HepG2 (cell line): Measurements from ENCODE around the gene MRPL30.

Experiments used
- CEBPG ChIP-seq: IDR thresholded peaks from 2 replicates; pipeline ENCODE4 v1.6.1; 2016
- CHD4 ChIP-seq: fragments of 200-600 bp; sonication (generic); IDR thresholded peaks from 2 replicates; pipeline ENCODE4 v1.7.0; 2017; ENCODE audit warnings: mild to moderate bottlenecking, low read length, borderline replicate concordance
- EZH2 ChIP-seq: conservative IDR thresholded peaks from 2 replicates; pipeline ENCODE4 v1.6.1; 2012; ENCODE audit warnings: mild to moderate bottlenecking, low read depth, low read length, moderate library complexity
- HDAC2 ChIP-seq: sonication (generic); formaldehyde crosslinking; IDR thresholded peaks from 2 replicates; pipeline ENCODE4 v1.4.0; 2020; ENCODE audit warnings: missing genetic modification reagents
- NR3C1 ChIP-seq: sonication (generic); formaldehyde crosslinking; IDR thresholded peaks from 2 replicates; pipeline ENCODE4 v1.4.0; 2020; ENCODE audit warnings: missing genetic modification reagents
- POLR2A ChIP-seq, 2 experiments: IDR thresholded peaks; 2 replicates each; pipeline ENCODE4 v1.6.1; 2011; ENCODE audit warnings: low read depth in 2 of 2, low read length in 2 of 2, mild to moderate bottlenecking in 1 of 2, moderate library complexity in 1 of 2; ENCODE audit not compliant: insufficient read depth in 1 of 2
- RBM39 ChIP-seq: fragments of 200-400 bp; formaldehyde crosslinking; IDR thresholded peaks from one replicate; pipeline ENCODE4 v1.6.1; 2018; ENCODE audit warnings: antibody characterized with exemption, mild to moderate bottlenecking, low read depth, low read length; ENCODE audit not compliant: poor library complexity, severe bottlenecking
- TAF1 ChIP-seq: sonication (generic); formaldehyde crosslinking; IDR thresholded peaks from 2 replicates; pipeline ENCODE4 v1.4.0; 2020; ENCODE audit warnings: missing genetic modification reagents
- UBTF ChIP-seq: sonication (generic); formaldehyde crosslinking; IDR thresholded peaks from 2 replicates; pipeline ENCODE4 v1.4.0; 2020; ENCODE audit warnings: mild to moderate bottlenecking, missing genetic modification reagents
- ZFP82 ChIP-seq: sonication (generic); formaldehyde crosslinking; IDR thresholded peaks from 2 replicates; pipeline ENCODE4 v1.5.1; 2020; ENCODE audit warnings: mild to moderate bottlenecking, missing genetic modification reagents, borderline replicate concordance
- ZNF776 ChIP-seq: sonication (generic); formaldehyde crosslinking; IDR thresholded peaks from 2 replicates; pipeline ENCODE4 v1.4.0; 2020; ENCODE audit warnings: mild to moderate bottlenecking, missing genetic modification reagents

GRCh38 chr2:99200076-99200800, 19.3 kb downstream of the MRPL30 start:
- TF ChIP-seq POLR2A (IDR thresholded peaks at IDR 0.05; ENCODE audit: insufficient read depth in 1 of 2, low read depth in 2 of 2, low read length in 2 of 2) (no peak), CHD4 (no peak), HDAC2 (no peak), EZH2 (no peak), TAF1 (CRISPR knock-in tag) (no peak), UBTF (CRISPR knock-in tag) (no peak), NR3C1 (CRISPR knock-in tag) (no peak), RBM39 (no peak), ZNF776 (CRISPR knock-in tag) (no peak), ZFP82 (CRISPR knock-in tag) (no peak), CEBPG (CRISPR knock-in tag) (no peak)
